ENCODE data around the gene PROZ.

DNA sequence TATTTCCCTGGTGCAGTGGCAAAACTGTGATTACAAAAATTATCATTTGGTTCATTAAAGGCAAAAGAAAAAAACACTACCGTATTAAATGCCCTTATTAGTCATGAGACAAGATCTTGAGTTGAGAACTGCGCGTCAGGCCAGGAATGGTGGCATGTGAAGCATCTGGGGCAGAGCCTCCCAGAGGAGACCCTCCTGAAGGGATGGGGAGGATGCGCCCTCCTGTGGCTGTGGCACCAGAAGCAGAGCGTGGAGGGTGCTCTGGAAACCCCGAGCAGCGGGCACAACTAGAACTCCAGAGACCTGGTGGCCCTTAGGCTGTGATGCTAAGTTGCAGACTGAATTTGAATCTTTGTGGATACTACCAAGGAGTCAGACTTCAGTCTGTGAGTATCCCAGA, 62.4 kb downstream of the PROZ start:
- TF ChIP-seq, protein P1, sequence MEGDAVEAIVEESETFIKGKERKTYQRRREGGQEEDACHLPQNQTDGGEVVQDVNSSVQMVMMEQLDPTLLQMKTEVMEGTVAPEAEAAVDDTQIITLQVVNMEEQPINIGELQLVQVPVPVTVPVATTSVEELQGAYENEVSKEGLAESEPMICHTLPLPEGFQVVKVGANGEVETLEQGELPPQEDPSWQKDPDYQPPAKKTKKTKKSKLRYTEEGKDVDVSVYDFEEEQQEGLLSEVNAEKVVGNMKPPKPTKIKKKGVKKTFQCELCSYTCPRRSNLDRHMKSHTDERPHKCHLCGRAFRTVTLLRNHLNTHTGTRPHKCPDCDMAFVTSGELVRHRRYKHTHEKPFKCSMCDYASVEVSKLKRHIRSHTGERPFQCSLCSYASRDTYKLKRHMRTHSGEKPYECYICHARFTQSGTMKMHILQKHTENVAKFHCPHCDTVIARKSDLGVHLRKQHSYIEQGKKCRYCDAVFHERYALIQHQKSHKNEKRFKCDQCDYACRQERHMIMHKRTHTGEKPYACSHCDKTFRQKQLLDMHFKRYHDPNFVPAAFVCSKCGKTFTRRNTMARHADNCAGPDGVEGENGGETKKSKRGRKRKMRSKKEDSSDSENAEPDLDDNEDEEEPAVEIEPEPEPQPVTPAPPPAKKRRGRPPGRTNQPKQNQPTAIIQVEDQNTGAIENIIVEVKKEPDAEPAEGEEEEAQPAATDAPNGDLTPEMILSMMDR (IDR thresholded peaks at IDR 0.05; ENCODE audit: insufficient read depth, low read length, poor library complexity, severe bottlenecking), result no peak
- TF ChIP-seq EZH2phosphoT487 (conservative IDR thresholded peaks at IDR 0.05; ENCODE audit: low read length), result no peak
